ENCODE data around the gene NEMP1.
"Not testable (repeated sequence)": the region's sequence is repeated elsewhere in the genome, so short reads cannot be mapped to it uniquely, and the experiment has no call there.

Gene NEMP1, protein sequence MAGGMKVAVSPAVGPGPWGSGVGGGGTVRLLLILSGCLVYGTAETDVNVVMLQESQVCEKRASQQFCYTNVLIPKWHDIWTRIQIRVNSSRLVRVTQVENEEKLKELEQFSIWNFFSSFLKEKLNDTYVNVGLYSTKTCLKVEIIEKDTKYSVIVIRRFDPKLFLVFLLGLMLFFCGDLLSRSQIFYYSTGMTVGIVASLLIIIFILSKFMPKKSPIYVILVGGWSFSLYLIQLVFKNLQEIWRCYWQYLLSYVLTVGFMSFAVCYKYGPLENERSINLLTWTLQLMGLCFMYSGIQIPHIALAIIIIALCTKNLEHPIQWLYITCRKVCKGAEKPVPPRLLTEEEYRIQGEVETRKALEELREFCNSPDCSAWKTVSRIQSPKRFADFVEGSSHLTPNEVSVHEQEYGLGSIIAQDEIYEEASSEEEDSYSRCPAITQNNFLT

DNA sequence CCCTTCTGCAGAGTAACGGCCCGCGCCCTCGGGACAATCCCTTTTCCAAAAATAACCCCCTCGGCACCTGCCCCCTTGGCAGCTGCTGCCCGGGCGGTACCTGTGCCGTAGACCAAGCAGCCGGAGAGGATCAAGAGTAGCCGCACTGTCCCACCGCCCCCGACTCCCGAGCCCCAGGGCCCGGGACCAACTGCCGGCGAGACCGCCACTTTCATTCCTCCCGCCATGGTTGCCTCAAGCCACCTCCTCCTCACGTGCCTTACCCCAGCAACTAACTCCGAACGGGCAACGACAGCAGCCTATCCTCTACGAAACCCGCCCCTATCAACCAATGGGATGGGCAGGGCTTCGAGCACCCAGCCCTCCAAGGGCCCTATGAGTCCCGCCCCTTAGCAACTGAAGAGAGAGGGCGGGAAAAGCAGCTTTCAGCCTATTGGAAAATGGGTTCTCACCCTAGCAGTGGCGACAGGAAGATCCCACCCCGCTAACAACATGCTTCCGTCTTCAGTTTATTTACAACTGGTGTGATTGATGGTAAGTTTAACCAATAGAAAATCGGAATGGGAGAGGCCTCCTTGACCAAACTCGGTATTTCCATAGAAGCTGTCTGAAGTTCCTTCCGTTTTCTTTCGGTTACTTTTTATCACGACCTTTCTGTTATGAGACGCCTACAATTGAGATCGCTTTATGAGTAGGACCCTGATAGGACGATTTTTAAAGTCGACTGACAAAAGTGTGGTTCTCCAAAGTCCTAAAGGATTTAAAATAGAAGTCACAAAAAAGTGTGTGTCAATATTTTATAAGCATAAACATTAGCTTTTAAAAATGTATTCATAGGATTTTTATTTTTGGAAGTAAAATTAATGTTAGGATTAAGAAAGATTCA, at the start of gene NEMP1:
TSS of gene NEMP1 (minus strand) at position 273 of the 886 bp plus-strand sequence. CDS start at position 227, 46 bp downstream.
- peak; percentile 93 for DNase-seq

DNA sequence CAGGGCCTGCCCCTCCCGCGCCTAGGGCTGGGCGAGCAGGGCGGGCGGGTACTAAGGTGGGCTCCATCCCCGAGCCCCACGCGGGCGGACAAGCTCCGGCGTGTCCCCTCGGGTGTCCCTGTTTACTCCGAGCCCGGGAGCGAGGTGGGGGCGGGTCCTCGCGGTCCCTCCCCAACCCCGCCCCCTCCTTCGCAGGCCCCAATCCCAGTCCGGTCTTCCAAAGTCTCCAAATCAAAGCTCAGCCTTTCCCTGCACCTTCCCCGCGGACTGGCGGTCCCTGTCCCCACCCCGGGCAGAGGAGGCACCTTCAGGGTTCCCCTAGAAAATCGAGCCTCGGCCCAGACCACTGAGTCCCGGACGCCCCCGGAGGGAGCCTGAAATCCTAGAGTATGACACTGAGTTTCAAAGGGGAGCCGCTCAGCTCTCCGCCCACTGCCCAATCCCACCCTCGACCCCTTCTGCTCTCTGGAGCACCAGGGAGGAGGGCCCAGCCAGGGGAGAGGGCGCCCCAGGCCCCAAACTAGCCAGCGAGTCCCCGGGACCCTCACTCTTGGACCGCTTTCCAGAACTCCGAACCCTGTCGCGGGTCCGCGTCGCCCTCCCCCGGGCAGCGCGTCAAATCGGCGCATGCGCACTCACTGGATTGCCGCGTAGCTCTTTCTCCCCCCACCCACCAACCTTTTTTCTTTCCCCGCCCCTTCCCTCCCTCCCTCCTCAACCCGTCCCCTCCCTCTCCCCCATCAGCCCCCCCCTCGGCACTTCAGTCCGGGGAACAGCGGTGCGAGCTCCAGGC, 49.3 kb upstream of the NEMP1 start, which contains the start of gene LRP1:
TSS of gene LRP1 (plus strand) at position 758 of the 793 bp plus-strand sequence. CDS start 482 bp downstream, outside the sequence.
- peak; percentile 79 for DNase-seq

DNA sequence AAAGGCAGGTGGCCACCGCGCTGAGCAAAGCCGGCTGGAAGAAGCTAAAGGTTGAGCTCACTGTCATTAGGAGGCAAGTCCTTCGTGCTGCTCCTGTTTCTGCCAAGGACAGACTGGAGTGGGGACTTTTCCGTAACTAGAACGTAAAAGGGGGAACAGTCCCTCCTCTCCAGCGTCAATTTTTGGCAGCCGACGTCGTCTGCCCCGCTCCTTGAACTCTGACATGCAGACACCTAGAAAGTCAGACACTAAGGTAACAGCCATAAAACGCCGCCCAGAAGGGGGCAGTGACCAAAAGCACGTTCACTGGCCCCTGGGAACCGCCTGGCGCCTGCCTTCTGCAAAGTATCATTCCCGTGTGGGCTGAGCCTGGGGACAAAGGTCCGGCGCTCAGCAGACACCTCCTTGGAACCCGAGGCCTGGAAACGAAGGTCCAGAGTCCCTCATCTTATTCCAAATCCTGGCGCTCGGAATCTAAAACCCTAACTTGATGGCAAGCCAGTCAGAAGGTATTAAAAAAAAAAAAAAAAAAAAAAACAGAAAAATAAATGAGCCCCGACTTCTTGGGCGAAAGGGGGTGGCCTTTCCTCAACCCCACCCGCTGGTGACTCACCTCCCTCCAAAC, 48.6 kb upstream of the NEMP1 start:
- DNase-seq = peak; percentile 60

DNA sequence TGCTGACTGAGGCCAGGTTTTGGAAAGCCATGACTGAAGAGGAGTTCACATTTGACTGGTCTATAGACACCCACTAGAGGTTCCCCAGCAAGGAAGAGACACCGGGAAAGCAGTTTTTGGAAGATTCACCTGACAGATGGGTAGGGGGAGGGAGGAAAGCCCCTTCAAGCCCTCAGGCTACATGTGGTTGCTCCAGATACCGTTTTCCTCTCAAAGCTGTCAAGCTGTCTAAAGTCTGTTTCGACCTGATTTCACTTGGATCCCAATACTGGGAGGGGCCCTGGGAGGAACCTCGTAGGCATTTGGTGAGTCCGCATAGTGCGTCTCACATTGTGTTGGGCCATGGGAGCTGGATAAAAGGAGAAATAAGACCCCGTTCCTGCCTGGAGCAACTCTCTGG, 48.0 kb upstream of the NEMP1 start:
- DNase-seq = no peak

DNA sequence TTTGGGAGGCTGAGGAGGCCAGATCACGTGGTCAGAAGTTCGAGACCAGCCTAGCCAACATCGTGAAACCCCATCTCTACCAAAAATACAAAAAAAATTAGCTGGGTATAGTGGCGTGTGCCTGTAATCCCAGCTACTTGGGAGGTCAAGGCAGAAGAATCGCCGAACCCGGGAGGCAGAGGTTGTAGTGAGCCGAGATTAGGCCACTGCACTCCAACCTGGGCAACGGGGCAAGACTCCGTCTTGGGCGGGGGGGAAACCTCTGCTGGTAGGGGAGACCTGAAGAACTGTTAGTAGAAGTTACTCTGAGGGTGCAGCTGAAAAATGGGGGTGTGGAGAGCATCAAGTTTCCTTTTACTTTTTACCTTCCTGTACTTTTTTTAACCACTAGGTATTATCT, 47.5 kb upstream of the NEMP1 start:
- no peak for DNase-seq

DNA sequence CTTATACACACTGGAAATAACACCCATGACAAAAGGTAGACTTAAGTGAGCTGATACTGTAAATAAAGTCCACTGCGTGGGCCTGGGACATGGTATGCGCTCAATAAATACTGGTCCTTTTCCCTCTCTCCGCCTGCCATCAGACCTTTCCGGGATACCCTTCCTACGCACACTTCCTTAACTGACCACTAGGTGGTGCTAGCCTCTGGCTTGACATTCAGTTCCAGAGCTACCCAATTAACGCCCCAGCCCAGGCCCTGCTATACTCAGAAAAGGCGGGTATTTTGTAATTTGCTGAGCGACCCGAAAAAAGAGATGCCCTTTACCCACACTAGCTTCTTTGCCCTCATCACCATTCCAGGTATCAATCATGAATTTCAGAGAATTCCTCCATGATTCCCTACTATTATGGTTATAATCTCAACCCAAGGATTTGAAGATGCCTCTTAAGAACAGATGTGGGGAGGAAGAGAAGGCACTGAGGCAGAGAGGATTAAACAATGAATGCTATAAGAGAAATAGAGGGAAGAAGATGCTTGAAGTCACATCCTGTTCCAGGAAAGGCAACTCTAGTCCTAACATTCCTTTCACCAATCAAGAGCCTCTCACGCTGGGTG, 45.8 kb upstream of the NEMP1 start:
- peak; percentile 84 for DNase-seq

DNA sequence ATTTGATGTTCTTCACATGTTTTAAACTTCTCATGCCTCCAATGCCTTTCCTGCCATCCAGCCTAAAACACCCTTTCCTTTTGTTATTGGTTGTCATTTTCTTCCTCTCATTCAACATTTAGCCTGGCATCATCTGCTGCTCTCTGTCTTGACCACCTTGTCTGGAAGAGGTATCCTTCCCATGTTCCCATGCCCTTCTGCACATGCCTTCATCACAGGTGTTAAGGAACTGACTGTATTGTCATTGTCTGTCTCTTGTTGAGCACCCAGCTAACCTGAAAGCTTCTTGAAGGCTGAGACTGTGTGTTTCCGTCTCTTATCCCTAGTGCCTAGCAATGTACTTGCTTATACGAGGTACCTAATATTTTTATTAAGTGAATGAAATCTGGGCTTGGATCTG, 45.2 kb upstream of the NEMP1 start:
- no peak for DNase-seq

DNA sequence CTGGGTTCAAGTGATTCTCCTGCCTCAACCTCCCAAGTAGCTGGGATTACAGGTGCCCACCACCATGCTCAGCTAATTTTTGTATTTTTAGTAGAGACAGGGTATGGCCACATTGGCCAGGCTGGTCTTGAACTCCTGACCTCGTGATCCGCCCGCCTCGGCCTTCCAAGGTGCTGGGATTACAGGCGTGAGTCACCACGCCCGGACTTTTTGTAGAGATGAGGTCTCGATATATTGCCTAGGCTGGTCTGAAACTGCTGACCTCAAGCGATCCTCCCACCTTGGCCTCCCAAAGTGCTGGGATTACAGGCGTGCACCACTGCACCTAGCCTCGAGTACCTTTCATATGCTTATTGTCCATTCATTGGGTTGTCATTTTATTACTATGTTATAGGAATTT, 42.1 kb upstream of the NEMP1 start:
- not testable (repeated sequence) for DNase-seq

DNA sequence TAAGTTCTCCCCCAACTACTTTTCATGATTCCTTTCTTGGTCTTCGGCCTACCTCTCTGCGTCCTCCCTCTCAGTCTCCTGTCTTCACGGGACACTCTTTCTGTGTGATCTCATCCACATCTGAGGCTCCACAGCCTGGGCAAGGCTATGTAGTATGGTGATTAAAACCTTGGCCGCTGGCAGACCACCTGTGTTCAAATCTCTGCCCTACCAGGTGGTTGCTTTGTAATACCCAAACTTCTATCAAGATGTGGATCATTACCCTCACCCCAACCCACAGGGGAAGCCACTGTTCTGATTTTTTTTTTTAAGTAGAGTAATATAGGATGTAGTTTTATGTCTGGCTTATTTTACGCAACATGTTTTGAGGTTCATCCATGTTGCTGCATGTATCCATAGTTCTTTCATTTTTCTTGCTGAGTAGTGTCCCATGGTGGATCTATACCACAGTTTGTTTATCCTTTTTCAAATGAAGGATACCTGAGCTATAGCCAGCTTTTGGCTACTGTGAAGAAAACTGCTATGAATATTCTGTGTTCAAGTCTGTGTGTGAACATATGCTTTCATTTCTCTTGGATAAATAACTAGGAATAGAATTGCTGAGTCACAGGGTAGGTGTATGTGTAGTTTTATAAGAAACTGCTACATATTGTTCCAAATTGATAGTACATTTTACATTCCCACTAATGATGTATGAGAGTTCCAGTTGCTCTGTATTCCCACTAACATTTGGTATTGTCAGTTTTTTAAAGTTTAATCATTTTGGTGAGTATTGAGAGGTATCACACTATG, 40.9 kb upstream of the NEMP1 start:
- DNase-seq = no peak

DNA sequence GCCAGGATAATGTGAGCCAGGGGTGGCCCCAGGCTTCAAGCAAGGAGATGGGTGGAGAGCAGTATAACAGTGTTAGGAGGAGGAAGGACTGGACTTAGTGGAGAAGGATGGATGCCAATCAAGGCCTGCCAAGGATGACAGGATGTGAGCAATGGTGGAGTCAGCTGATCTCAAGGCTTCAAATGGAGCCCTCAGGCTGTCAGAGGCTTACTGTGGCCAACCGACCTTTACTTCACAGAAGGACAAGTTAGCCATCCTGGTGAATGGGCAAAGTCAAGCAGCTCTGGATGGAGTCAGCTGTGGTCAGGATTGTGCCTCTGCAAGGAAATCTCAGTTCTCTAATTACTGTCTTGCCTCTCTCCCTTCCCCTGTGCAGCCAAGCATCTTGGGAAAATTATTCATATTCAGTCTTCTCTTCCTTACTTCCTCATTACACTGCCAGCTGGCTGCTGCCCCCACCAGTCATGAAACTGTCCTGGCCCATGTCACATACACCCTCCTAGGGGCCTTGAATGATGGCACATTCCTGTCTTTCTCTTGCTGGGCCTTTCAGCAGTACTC, 40.2 kb upstream of the NEMP1 start:
- DNase-seq = no peak

DNA sequence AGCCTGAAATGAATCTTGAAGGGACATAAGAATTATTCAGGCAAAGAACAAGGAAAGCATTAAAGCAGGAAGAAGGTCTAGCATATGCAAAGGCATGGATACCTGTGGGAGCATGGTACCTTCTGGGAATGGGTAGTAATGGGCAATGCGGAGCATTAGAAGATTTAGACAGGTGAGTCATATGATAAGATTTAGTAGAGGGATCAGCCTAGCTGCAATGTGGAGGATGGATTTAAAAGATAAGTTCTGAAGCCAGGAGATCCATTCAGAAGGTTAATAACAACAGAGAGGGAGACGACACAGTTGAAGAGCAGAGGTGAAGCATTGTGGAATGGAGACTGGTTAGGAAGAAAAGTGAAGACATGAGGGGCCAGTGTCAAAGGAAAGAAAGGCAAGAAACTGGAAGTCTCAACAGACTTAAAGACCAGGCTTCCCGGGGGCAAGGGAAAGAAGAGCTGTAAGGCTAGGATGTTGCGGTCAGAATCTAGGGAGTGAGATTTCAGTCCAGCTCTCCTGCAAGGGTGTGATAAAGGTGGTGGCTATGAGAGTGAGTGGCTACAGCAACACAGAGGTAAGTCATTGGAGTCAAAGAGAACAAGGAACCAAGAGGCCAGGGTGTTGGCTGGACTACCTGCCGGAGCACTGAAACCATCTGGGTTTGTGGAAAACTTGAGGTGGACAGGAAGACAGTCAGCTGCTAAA, 38.1 kb upstream of the NEMP1 start:
- DNase-seq = no peak

DNA sequence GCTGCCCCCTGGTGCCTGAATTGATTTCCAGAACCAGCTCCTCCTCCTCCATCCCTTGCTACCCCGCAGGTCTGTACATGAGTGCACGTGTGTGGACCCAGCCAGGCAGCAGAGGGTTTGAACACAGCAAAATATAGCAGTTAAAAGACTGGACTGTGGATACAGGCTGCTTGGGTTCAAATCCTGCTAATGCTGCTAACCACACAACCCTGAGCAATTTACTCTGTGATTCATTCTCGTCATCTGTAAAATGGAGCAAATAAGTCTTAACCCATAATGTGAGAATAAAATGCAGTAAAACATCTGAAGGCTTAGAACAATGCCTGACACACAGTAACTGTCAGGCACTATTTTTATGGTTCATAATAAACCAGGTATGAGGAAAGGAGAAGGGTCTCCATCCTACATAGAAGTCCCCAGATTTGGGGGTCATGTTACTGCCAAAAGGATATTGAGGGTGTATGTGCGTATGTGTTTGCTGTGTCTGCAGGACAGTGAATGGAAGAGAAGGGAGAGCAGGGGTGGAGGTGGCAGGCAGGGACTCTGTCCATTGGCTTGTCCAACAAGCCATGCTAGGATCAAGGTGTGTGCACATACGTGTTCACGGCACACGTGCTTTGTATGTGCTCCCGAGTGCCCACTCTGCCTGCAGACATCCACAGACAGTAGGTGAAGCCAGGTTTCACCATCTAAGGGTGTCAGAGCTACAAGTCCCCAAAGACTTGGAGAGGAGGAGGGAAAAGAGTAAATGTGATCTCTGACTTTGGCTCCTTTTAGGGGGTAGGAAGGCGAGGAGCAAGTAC, 34.1 kb upstream of the NEMP1 start:
- DNase-seq = peak; percentile 93

DNA sequence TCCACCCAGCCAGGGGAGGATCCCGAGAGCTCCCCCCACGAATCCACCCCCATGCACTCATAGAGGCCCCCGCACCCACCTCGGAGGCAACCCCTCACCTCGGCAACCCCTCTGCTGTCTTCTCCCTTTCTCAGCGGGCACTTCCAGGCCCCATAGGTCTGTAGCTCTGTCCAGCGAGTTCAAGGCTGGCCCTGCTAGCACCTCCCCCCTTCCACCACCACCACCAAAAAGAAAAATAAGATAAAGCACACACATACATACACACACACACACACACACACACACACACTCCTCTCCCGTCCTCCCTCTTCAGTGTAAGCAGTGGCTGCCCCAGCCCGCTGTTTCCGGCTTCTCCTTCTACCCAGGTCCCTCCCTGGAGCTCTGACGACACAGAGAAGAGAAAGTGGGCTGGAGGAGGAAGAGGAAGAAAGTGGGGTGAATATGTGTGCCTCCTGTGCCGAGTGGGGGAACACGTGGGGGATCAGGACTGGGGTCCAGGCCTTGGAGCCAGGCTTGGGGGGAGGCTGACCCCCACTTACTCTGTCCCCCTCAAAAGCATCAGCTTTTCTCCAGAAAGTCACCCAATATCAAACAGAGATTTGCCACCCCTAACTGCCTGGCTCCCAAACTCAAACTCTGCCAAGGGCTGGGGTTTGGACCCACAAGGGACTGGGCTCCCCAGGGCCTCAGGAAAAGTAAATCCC, 32.6 kb upstream of the NEMP1 start, which contains the start of gene STAT6:
TSS of gene STAT6 (minus strand) at position 332 of the 704 bp plus-strand sequence. CDS start 3,084 bp downstream, outside the sequence.
- DNase-seq = peak; percentile 86

DNA sequence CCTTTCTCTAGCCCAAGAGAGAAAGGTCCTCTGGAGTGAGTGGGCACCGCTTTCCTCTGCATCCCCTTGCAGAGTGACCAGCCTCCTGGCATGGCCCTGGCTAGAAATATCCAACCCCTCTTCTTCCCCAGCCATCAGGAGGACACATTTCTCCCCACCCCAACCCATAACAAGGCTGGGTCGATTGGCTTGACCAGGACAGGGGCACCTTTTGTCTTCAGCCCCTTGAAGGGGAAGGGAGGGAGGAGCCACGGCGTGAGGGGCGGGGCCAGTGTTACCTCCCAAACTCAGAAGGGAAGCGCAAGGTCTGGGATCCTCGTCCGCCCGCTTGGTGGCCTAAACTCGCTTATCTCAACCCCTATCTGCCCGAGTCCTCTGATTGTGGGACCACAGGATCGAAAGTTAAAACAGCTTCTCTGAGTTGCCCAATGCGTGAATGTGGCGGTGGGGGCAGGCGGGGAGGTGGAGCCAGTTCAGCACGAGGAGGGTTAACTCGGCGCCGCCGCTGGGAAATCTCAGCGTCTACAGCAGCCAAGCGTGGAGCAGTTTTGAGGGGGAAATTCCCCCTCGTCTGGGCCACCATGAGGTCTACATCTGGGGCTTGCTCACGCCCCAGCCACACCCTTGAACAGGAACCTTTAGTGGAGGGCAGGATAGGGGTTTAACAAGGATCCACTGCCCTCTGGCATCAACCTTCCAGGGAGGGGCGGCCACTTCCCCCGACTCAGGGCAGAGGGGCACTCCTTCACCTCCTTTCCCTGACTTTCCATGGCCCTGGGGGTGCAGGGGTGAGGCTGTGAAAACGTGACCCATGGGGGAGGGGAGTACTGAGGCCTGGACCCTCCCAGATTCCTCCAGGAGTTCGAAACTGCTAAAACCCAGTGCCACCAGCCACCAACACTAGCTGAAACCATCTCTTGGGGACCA, 31.8 kb upstream of the NEMP1 start:
- DNase-seq = peak; percentile 87

DNA sequence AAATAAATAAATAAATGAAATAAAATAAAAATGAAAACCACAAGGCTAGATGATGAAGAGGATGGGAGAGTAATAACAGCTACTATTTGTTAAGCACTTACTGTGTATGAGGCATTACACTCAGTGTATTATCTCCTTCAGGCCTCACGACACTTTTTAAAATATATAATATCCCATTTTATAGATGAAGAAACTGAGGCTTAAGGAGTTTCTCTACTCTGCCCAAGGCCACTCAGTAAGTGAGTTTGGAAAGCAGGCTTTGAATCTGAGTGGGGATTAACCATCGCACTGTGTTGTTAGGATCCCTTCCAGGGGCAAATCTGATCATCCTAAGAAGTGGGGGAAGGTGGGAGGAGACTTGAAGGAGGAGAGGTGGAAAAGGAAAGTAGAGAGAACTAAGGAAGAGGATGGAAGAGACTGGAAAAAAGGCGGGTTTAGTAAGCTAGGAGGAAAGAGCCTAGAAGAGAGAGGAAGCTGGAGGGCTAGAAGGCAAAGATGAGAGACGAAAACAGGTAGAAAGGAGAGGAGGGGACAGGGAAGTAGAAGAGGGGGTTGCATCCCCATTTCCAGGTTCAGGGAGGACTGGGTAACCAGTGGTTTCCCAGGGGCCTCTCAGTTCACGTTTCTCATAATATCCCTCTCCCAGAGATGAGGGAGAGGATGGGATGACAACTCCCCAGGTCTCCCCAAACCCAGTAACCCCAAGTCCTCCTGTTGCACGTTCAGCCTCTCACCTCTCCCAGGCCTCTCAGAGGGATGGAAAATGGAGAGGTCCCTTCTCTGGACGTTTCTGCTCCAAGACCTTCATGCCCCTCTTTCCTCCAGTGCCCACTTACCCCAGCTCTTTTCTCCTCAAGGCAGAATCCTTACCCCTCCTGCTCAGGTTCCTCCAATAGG, 30.9 kb upstream of the NEMP1 start:
- DNase-seq = no peak

Measured in stimulated activated CD8-positive, alpha-beta memory T cell treated with anti-CD3 and anti-CD28 coated beads, Interleukin-4, amount 100 ng/mL, for 48 hours (primary cell).